ENCODE data around the gene ANKRD33B.
"Not testable (repeated sequence)": the region's sequence is repeated elsewhere in the genome, so short reads cannot be mapped to it uniquely, and the experiment has no call there.

Gene ANKRD33B

GRCh38 chr5:10602031-10602806, 38.3 kb downstream of the ANKRD33B start:
- peaks cover 5% of the 10 kb centered on the region for H3K4me1 ChIP-seq (ENCODE audit: insufficient read depth, low read length)
- H3K9me3 ChIP-seq (ENCODE audit: insufficient read depth, low read depth, low read length), result no peaks in the 10 kb centered on the region
- H3K4me3 ChIP-seq (ENCODE audit: low read length), result no peak overlapping the region
- H3K36me3 ChIP-seq (ENCODE audit: insufficient read depth, low read depth, low read length), result no peaks in the 10 kb centered on the region
- no peak overlapping the region for H3K9ac ChIP-seq (ENCODE audit: low read depth, low read length)
- H3K27ac ChIP-seq (ENCODE audit: low read length), result no peak overlapping the region
- H3K27me3 ChIP-seq (ENCODE audit: insufficient read depth, low read length), result no peaks in the 10 kb centered on the region

GRCh38 chr5:10604975-10605374, 41.1 kb downstream of the ANKRD33B start:
- Histone ChIP-seq H3K4me1 (ENCODE audit: insufficient read depth, low read length) (peaks cover 10% of the 10 kb centered on the region), H3K9me3 (ENCODE audit: insufficient read depth, low read depth, low read length) (no peaks in the 10 kb centered on the region), H3K9ac (ENCODE audit: low read depth, low read length) (no peak overlapping the region), H3K27ac (ENCODE audit: low read length) (no peak overlapping the region), H3K36me3 (ENCODE audit: insufficient read depth, low read depth, low read length) (no peaks in the 10 kb centered on the region), H3K27me3 (ENCODE audit: insufficient read depth, low read length) (no peaks in the 10 kb centered on the region), H3K4me3 (ENCODE audit: low read length) (no peak overlapping the region)

- not testable (repeated sequence) for H3K36me3 ChIP-seq (ENCODE audit: insufficient read depth, low read depth, low read length); H3K27me3 ChIP-seq (ENCODE audit: insufficient read depth, low read length); H3K27ac ChIP-seq (ENCODE audit: low read length); H3K4me3 ChIP-seq (ENCODE audit: low read length); H3K9ac ChIP-seq (ENCODE audit: low read depth, low read length); H3K9me3 ChIP-seq (ENCODE audit: insufficient read depth, low read depth, low read length)
- peaks cover 16% of the 10 kb centered on the region for H3K4me1 ChIP-seq (ENCODE audit: insufficient read depth, low read length)
These were observed 42.8 kb downstream of the ANKRD33B start for GRCh38 chr5:10606632-10607022.

- H3K27me3 ChIP-seq (ENCODE audit: insufficient read depth, low read length), result no peaks in the 10 kb centered on the region
- H3K9ac ChIP-seq (ENCODE audit: low read depth, low read length), result no peak overlapping the region; the same call in 1 of the 2 replicates
- peaks cover 20% of the 10 kb centered on the region for H3K4me1 ChIP-seq (ENCODE audit: insufficient read depth, low read length)
- peak overlapping the region; percentile 25; the same call in 1 of the 2 replicates for H3K4me3 ChIP-seq (ENCODE audit: low read length)
- no peak overlapping the region for H3K27ac ChIP-seq (ENCODE audit: low read length)
- no peaks in the 10 kb centered on the region for H3K36me3 ChIP-seq (ENCODE audit: insufficient read depth, low read depth, low read length)
- no peaks in the 10 kb centered on the region for H3K9me3 ChIP-seq (ENCODE audit: insufficient read depth, low read depth, low read length)
These were observed 43.3 kb downstream of the ANKRD33B start for GRCh38 chr5:10607023-10607665.

GRCh38 chr5:10607666-10608073, 43.8 kb downstream of the ANKRD33B start:
- no peak overlapping the region; the same call in 1 of the 2 replicates for H3K9ac ChIP-seq (ENCODE audit: low read depth, low read length)
- no peaks in the 10 kb centered on the region for H3K36me3 ChIP-seq (ENCODE audit: insufficient read depth, low read depth, low read length)
- H3K27me3 ChIP-seq (ENCODE audit: insufficient read depth, low read length), result no peaks in the 10 kb centered on the region
- peaks cover 23% of the 10 kb centered on the region for H3K4me1 ChIP-seq (ENCODE audit: insufficient read depth, low read length)
- no peak overlapping the region for H3K27ac ChIP-seq (ENCODE audit: low read length)
- peak overlapping the region; percentile 25; the same call in 1 of the 2 replicates for H3K4me3 ChIP-seq (ENCODE audit: low read length)
- H3K9me3 ChIP-seq (ENCODE audit: insufficient read depth, low read depth, low read length), result no peaks in the 10 kb centered on the region

- H3K27me3 ChIP-seq (ENCODE audit: insufficient read depth, low read length); H3K36me3 ChIP-seq (ENCODE audit: insufficient read depth, low read depth, low read length); H3K27ac ChIP-seq (ENCODE audit: low read length); H3K4me3 ChIP-seq (ENCODE audit: low read length); H3K9ac ChIP-seq (ENCODE audit: low read depth, low read length); H3K9me3 ChIP-seq (ENCODE audit: insufficient read depth, low read depth, low read length): not testable (repeated sequence)
- H3K4me1 ChIP-seq (ENCODE audit: insufficient read depth, low read length), result peaks cover 23% of the 10 kb centered on the region
These were observed 44.2 kb downstream of the ANKRD33B start for GRCh38 chr5:10608081-10608480.

GRCh38 chr5:10610058-10610457, 46.2 kb downstream of the ANKRD33B start:
- Histone ChIP-seq H3K36me3 (ENCODE audit: insufficient read depth, low read depth, low read length) (no peaks in the 10 kb centered on the region), H3K9ac (ENCODE audit: low read depth, low read length) (no peak overlapping the region), H3K9me3 (ENCODE audit: insufficient read depth, low read depth, low read length) (no peaks in the 10 kb centered on the region), H3K27me3 (ENCODE audit: insufficient read depth, low read length) (no peaks in the 10 kb centered on the region), H3K27ac (ENCODE audit: low read length) (no peak overlapping the region), H3K4me3 (ENCODE audit: low read length) (no peak overlapping the region), H3K4me1 (ENCODE audit: insufficient read depth, low read length) (peaks cover 23% of the 10 kb centered on the region)

GRCh38 chr5:10611290-10611689, 47.4 kb downstream of the ANKRD33B start:
- Histone ChIP-seq H3K4me1 (ENCODE audit: insufficient read depth, low read length) (peaks cover 23% of the 10 kb centered on the region), H3K27me3 (ENCODE audit: insufficient read depth, low read length) (no peaks in the 10 kb centered on the region), H3K4me3 (ENCODE audit: low read length) (no peak overlapping the region), H3K27ac (ENCODE audit: low read length) (no peak overlapping the region), H3K9me3 (ENCODE audit: insufficient read depth, low read depth, low read length) (no peaks in the 10 kb centered on the region), H3K36me3 (ENCODE audit: insufficient read depth, low read depth, low read length) (no peaks in the 10 kb centered on the region), H3K9ac (ENCODE audit: low read depth, low read length) (no peak overlapping the region)

- Histone ChIP-seq H3K36me3 (ENCODE audit: insufficient read depth, low read depth, low read length) (no peaks in the 10 kb centered on the region), H3K4me1 (ENCODE audit: insufficient read depth, low read length) (peaks cover 18% of the 10 kb centered on the region), H3K27me3 (ENCODE audit: insufficient read depth, low read length) (no peaks in the 10 kb centered on the region), H3K27ac (ENCODE audit: low read length) (no peak overlapping the region), H3K9ac (ENCODE audit: low read depth, low read length) (no peak overlapping the region), H3K9me3 (ENCODE audit: insufficient read depth, low read depth, low read length) (no peaks in the 10 kb centered on the region), H3K4me3 (ENCODE audit: low read length) (no peak overlapping the region)
These were observed 48.4 kb downstream of the ANKRD33B start for GRCh38 chr5:10612251-10612650.

- H3K4me1 ChIP-seq (ENCODE audit: insufficient read depth, low read length), result peaks cover 13% of the 10 kb centered on the region
- no peak overlapping the region for H3K27ac ChIP-seq (ENCODE audit: low read length)
- no peak overlapping the region for H3K4me3 ChIP-seq (ENCODE audit: low read length)
- no peaks in the 10 kb centered on the region for H3K9me3 ChIP-seq (ENCODE audit: insufficient read depth, low read depth, low read length)
- H3K36me3 ChIP-seq (ENCODE audit: insufficient read depth, low read depth, low read length), result no peaks in the 10 kb centered on the region
- no peaks in the 10 kb centered on the region for H3K27me3 ChIP-seq (ENCODE audit: insufficient read depth, low read length)
- no peak overlapping the region for H3K9ac ChIP-seq (ENCODE audit: low read depth, low read length)
These were observed 51.8 kb downstream of the ANKRD33B start for GRCh38 chr5:10615693-10616092.

- peaks cover 3% of the 10 kb centered on the region; the same call in 1 of the 2 replicates for H3K4me1 ChIP-seq (ENCODE audit: insufficient read depth, low read length)
- H3K27ac ChIP-seq (ENCODE audit: low read length), result no peak overlapping the region
- H3K9ac ChIP-seq (ENCODE audit: low read depth, low read length), result no peak overlapping the region
- H3K27me3 ChIP-seq (ENCODE audit: insufficient read depth, low read length), result no peaks in the 10 kb centered on the region
- no peak overlapping the region for H3K4me3 ChIP-seq (ENCODE audit: low read length)
- H3K36me3 ChIP-seq (ENCODE audit: insufficient read depth, low read depth, low read length), result no peaks in the 10 kb centered on the region
- H3K9me3 ChIP-seq (ENCODE audit: insufficient read depth, low read depth, low read length), result no peaks in the 10 kb centered on the region
These were observed 53.2 kb downstream of the ANKRD33B start for GRCh38 chr5:10617103-10617502.

GRCh38 chr5:10618311-10618710, 54.4 kb downstream of the ANKRD33B start:
- Histone ChIP-seq H3K36me3 (ENCODE audit: insufficient read depth, low read depth, low read length) (no peaks in the 10 kb centered on the region), H3K9ac (ENCODE audit: low read depth, low read length) (no peak overlapping the region), H3K9me3 (ENCODE audit: insufficient read depth, low read depth, low read length) (no peaks in the 10 kb centered on the region), H3K27ac (ENCODE audit: low read length) (no peak overlapping the region), H3K27me3 (ENCODE audit: insufficient read depth, low read length) (no peaks in the 10 kb centered on the region), H3K4me1 (ENCODE audit: insufficient read depth, low read length) (no peaks in the 10 kb centered on the region), H3K4me3 (ENCODE audit: low read length) (no peak overlapping the region)

All from iPS-20b (cell line).